Vagina (tissue), 2 donors: ENCODE measurements around the gene PROS1.
"Not testable (repeated sequence)": the region's sequence is repeated elsewhere in the genome, so short reads cannot be mapped to it uniquely, and the experiment has no call there.

Experiments used
- POLR2A ChIP-seq, 2 donors: fragments of 450-650 bp; IDR thresholded peaks; one replicate each; pipeline ENCODE4 v1.6.1; 2017; ENCODE audit warnings: antibody characterized with exemption in 2 of 2, mild to moderate bottlenecking in 2 of 2, moderate library complexity in 2 of 2
- POLR2AphosphoS5 ChIP-seq, 2 donors: sonication (generic); formaldehyde crosslinking; IDR thresholded peaks; one replicate each; pipeline ENCODE4 v1.9.0; 2017; ENCODE audit warnings: antibody characterized with exemption in 2 of 2, mild to moderate bottlenecking in 2 of 2, low read depth in 1 of 2; ENCODE audit not compliant: insufficient read depth in 1 of 2
- TF ChIP-seq, protein P1 (sequence below), 3 experiments: fragments of 450-650 bp in 2 of 3; fragments of 200-600 bp in 1 of 3; sonication (generic) in 1 of 3; IDR thresholded peaks; one replicate each; pipeline ENCODE4 v1.5.1; 2017 to 2019; ENCODE audit warnings: antibody characterized with exemption in 3 of 3, mild to moderate bottlenecking in 2 of 3, moderate library complexity in 2 of 3

- TF ChIP-seq, protein P1, sequence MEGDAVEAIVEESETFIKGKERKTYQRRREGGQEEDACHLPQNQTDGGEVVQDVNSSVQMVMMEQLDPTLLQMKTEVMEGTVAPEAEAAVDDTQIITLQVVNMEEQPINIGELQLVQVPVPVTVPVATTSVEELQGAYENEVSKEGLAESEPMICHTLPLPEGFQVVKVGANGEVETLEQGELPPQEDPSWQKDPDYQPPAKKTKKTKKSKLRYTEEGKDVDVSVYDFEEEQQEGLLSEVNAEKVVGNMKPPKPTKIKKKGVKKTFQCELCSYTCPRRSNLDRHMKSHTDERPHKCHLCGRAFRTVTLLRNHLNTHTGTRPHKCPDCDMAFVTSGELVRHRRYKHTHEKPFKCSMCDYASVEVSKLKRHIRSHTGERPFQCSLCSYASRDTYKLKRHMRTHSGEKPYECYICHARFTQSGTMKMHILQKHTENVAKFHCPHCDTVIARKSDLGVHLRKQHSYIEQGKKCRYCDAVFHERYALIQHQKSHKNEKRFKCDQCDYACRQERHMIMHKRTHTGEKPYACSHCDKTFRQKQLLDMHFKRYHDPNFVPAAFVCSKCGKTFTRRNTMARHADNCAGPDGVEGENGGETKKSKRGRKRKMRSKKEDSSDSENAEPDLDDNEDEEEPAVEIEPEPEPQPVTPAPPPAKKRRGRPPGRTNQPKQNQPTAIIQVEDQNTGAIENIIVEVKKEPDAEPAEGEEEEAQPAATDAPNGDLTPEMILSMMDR (IDR thresholded peaks at IDR 0.05): not testable (repeated sequence)
- not testable (repeated sequence) for TF ChIP-seq POLR2A (IDR thresholded peaks at IDR 0.05); POLR2AphosphoS5 (IDR thresholded peaks at IDR 0.05; ENCODE audit: insufficient read depth in 1 of 2, low read depth in 1 of 2)
Measured at GRCh38 chr3:93877427-93877826, 96.3 kb downstream of the PROS1 start.
